ENCODE results near the gene THOC6. TPM values are rescaled to one million over a fixed set of nuclear protein-coding genes. Genes with fewer than 3 reads are reported as not detected.
"Not testable (repeated sequence)": the region's sequence is repeated elsewhere in the genome, so short reads cannot be mapped to it uniquely, and the experiment has no call there.

Gene THOC6
- total RNA-seq, 1 experiment from 2014 or later: 25.5 TPM

- Histone ChIP-seq H3K4me1 (peaks cover 13% of the 10 kb centered on the region; the same call in 1 of the 2 replicates), H3K36me3 (peaks cover 18% of the 10 kb centered on the region), H3K9me3 (replicated peaks) (no peaks in the 10 kb centered on the region), H3K27me3 (no peaks in the 10 kb centered on the region), H3K27ac (no peak overlapping the region), H3K4me3 (no peak overlapping the region)
- peak; percentile 50 to 58 for DNase-seq
Measured at GRCh38 chr16:3070608-3071111, 46.8 kb downstream of the THOC6 start.

- DNase-seq: no peak
- Histone ChIP-seq H3K4me1 (peaks cover 21% of the 10 kb centered on the region), H3K27ac (no peak overlapping the region)
Measured at GRCh38 chr16:3071655-3072054, 47.8 kb downstream of the THOC6 start.

GRCh38 chr16:3072148-3072547, 48.3 kb downstream of the THOC6 start:
- H3K4me3 ChIP-seq; H3K9me3 ChIP-seq (replicated peaks); DNase-seq; H3K27me3 ChIP-seq; H3K27ac ChIP-seq: not testable (repeated sequence)
- Histone ChIP-seq H3K4me1 (peaks cover 25% of the 10 kb centered on the region), H3K36me3 (peaks cover 18% of the 10 kb centered on the region)

More at GRCh38 chr16:3071655-3072054, 47.8 kb downstream of the THOC6 start:
- H3K27me3 ChIP-seq: no peaks in the 10 kb centered on the region
- H3K4me3 ChIP-seq: no peak overlapping the region
- H3K36me3 ChIP-seq: peaks cover 18% of the 10 kb centered on the region
- H3K9me3 ChIP-seq (replicated peaks): no peaks in the 10 kb centered on the region

- H3K4me1 ChIP-seq: peaks cover 31% of the 10 kb centered on the region
- peaks cover 14% of the 10 kb centered on the region for H3K36me3 ChIP-seq
- H3K27ac ChIP-seq; H3K9me3 ChIP-seq (replicated peaks); H3K27me3 ChIP-seq; DNase-seq; H3K4me3 ChIP-seq: not testable (repeated sequence)
Measured at GRCh38 chr16:3072576-3073263, 48.9 kb downstream of the THOC6 start.

GRCh38 chr16:3073448-3073847, 49.6 kb downstream of the THOC6 start:
- Histone ChIP-seq H3K9me3 (replicated peaks) (no peaks in the 10 kb centered on the region; the same call in 1 of the 2 replicates), H3K27me3 (no peaks in the 10 kb centered on the region), H3K36me3 (peaks cover 7% of the 10 kb centered on the region), H3K4me1 (peaks cover 38% of the 10 kb centered on the region), H3K4me3 (no peak overlapping the region), H3K27ac (no peak overlapping the region)
- no peak for DNase-seq

GRCh38 chr16:3074860-3075522, 51.2 kb downstream of the THOC6 start:
- no peak overlapping the region for H3K27ac ChIP-seq
- no peaks in the 10 kb centered on the region for H3K27me3 ChIP-seq
- peaks cover 42% of the 10 kb centered on the region for H3K4me1 ChIP-seq
- no peaks in the 10 kb centered on the region; the same call in 1 of the 2 replicates for H3K9me3 ChIP-seq (replicated peaks)
- no peak overlapping the region for H3K4me3 ChIP-seq
- no peak for DNase-seq
- no peaks in the 10 kb centered on the region for H3K36me3 ChIP-seq

GRCh38 chr16:3075523-3075915, 51.7 kb downstream of the THOC6 start:
- no peak overlapping the region for H3K27ac ChIP-seq
- peak; percentile 53 to 55 for DNase-seq
- no peaks in the 10 kb centered on the region; the same call in 1 of the 2 replicates for H3K9me3 ChIP-seq (replicated peaks)
- peaks cover 40% of the 10 kb centered on the region for H3K4me1 ChIP-seq
- H3K36me3 ChIP-seq: no peaks in the 10 kb centered on the region
- H3K4me3 ChIP-seq: no peak overlapping the region
- H3K27me3 ChIP-seq: no peaks in the 10 kb centered on the region

GRCh38 chr16:3075946-3076345, 52.1 kb downstream of the THOC6 start:
- H3K27me3 ChIP-seq; H3K9me3 ChIP-seq (replicated peaks); H3K36me3 ChIP-seq; DNase-seq; H3K4me3 ChIP-seq; H3K27ac ChIP-seq: not testable (repeated sequence)
- H3K4me1 ChIP-seq: peaks cover 36% of the 10 kb centered on the region

GRCh38 chr16:3076577-3076976, 52.7 kb downstream of the THOC6 start:
- DNase-seq: peak in 1 of 2 experiments; percentile 41
- H3K36me3 ChIP-seq: no peaks in the 10 kb centered on the region
- H3K27ac ChIP-seq: peak overlapping the region; percentile 37; the same call in 1 of the 2 replicates
- H3K27me3 ChIP-seq: no peaks in the 10 kb centered on the region
- peaks cover 36% of the 10 kb centered on the region for H3K4me1 ChIP-seq
- H3K9me3 ChIP-seq (replicated peaks): no peaks in the 10 kb centered on the region; the same call in 1 of the 2 replicates
- no peak overlapping the region for H3K4me3 ChIP-seq

Other genes starting within 250 kb of the THOC6 start
- 90.5 and 119 TPM in 2 replicates for gene ELOB, start 246.8 kb upstream of the THOC6 start, total RNA-seq (2014; rRNA removed; shearing (Covaris generic))
- not detected in 2 replicates for gene PRSS33, start 236.5 kb upstream of the THOC6 start, total RNA-seq (2014; rRNA removed; shearing (Covaris generic))
- gene PRSS41, start 225.6 kb upstream of the THOC6 start, total RNA-seq (2014; rRNA removed; shearing (Covaris generic)): not detected in 2 replicates
- gene PRSS21, start 206.8 kb upstream of the THOC6 start, total RNA-seq (2014; rRNA removed; shearing (Covaris generic)): not detected in 2 replicates
- not detected in 2 replicates for gene ZG16B, start 193.7 kb upstream of the THOC6 start, total RNA-seq (2014; rRNA removed; shearing (Covaris generic))
- gene PRSS22, start 165.9 kb upstream of the THOC6 start, total RNA-seq (2014; rRNA removed; shearing (Covaris generic)): not detected in 2 replicates
- 35.4 and 40.6 TPM in 2 replicates for gene FLYWCH2, start 140.8 kb upstream of the THOC6 start, total RNA-seq (2014; rRNA removed; shearing (Covaris generic))
- 9.1 and 9.7 TPM in 2 replicates for gene FLYWCH1, start 112.1 kb upstream of the THOC6 start, total RNA-seq (2014; rRNA removed; shearing (Covaris generic))
- gene KREMEN2, start 59.8 kb upstream of the THOC6 start, total RNA-seq (2014; rRNA removed; shearing (Covaris generic)): 13.8 and 14.9 TPM in 2 replicates
- 28.1 and 34.1 TPM in 2 replicates for gene PAQR4, start 54.7 kb upstream of the THOC6 start, total RNA-seq (2014; rRNA removed; shearing (Covaris generic))
- 34.8 and 45.8 TPM in 2 replicates for gene PKMYT1, start 43.6 kb upstream of the THOC6 start, total RNA-seq (2014; rRNA removed; shearing (Covaris generic))
- gene CLDN9, start 11.1 kb upstream of the THOC6 start, total RNA-seq (2014; rRNA removed; shearing (Covaris generic)): not detected in 2 replicates
- not detected in 2 replicates for gene CLDN6, start 5.9 kb upstream of the THOC6 start, total RNA-seq (2014; rRNA removed; shearing (Covaris generic))
- 29.0 and 32.1 TPM in 2 replicates for gene TNFRSF12A, start 3.7 kb upstream of the THOC6 start, total RNA-seq (2014; rRNA removed; shearing (Covaris generic))
- 16.8 and 18.9 TPM in 2 replicates for gene HCFC1R1, start 93 bp upstream of the THOC6 start, total RNA-seq (2014; rRNA removed; shearing (Covaris generic))
- gene BICDL2, start 12.9 kb downstream of the THOC6 start, total RNA-seq (2014; rRNA removed; shearing (Covaris generic)): not detected in 2 replicates
- 0.06 and 0.13 TPM in 2 replicates for gene MMP25, start 22.5 kb downstream of the THOC6 start, total RNA-seq (2014; rRNA removed; shearing (Covaris generic))
- 158 and 177 TPM in 2 replicates for gene IL32, start 41.6 kb downstream of the THOC6 start, total RNA-seq (2014; rRNA removed; shearing (Covaris generic))
- gene ZSCAN10, start 75.3 kb downstream of the THOC6 start, total RNA-seq (2014; rRNA removed; shearing (Covaris generic)): 0.73 and 0.76 TPM in 2 replicates
- gene ZNF205, start 88.6 kb downstream of the THOC6 start, total RNA-seq (2014; rRNA removed; shearing (Covaris generic)): 12.9 and 13.7 TPM in 2 replicates
- gene ZNF213, start 111.0 kb downstream of the THOC6 start, total RNA-seq (2014; rRNA removed; shearing (Covaris generic)): 2.5 and 3.0 TPM in 2 replicates
- gene OR1F1, start 164.2 kb downstream of the THOC6 start, total RNA-seq (2014; rRNA removed; shearing (Covaris generic)): 0.47 TPM in 1 of 2 replicates, not detected in the other
- gene ZNF200, start 211.1 kb downstream of the THOC6 start, total RNA-seq (2014; rRNA removed; shearing (Covaris generic)): 16.1 and 17.6 TPM in 2 replicates
- not detected in 2 replicates for gene MEFV, start 232.6 kb downstream of the THOC6 start, total RNA-seq (2014; rRNA removed; shearing (Covaris generic))